Activated naive CD4-positive, alpha-beta T cell treated with anti-CD3 and anti-CD28 coated beads, Interleukin-2, amount 50 U/mL, for 24 hours (primary cell): ENCODE results near the gene NFATC3.
A peak's percentile ranks its signal among the peaks of the same experiment; 100 is the strongest.
"Not testable (repeated sequence)": the region's sequence is repeated elsewhere in the genome, so short reads cannot be mapped to it uniquely, and the experiment has no call there.

Source experiments
- H3K27ac Mint-ChIP-seq: one replicate; pipeline ENCODE4 v1.8.0; 2021; ENCODE audit warnings: mild to moderate bottlenecking, mixed read lengths
- H3K27me3 Mint-ChIP-seq: one replicate; pipeline ENCODE4 v1.8.0; 2021; ENCODE audit warnings: mixed read lengths
- H3K36me3 Mint-ChIP-seq: one replicate; pipeline ENCODE4 v1.8.0; 2021; ENCODE audit warnings: mixed read lengths
- H3K4me1 Mint-ChIP-seq: one replicate; pipeline ENCODE4 v1.8.0; 2021; ENCODE audit warnings: mixed read lengths
- H3K4me3 Mint-ChIP-seq: one replicate; pipeline ENCODE4 v1.8.0; 2021; ENCODE audit warnings: mild to moderate bottlenecking, mixed read lengths
- H3K9me3 Mint-ChIP-seq: one replicate; pipeline ENCODE4 v1.8.0; 2021; ENCODE audit warnings: mixed read lengths

Gene NFATC3

DNA sequence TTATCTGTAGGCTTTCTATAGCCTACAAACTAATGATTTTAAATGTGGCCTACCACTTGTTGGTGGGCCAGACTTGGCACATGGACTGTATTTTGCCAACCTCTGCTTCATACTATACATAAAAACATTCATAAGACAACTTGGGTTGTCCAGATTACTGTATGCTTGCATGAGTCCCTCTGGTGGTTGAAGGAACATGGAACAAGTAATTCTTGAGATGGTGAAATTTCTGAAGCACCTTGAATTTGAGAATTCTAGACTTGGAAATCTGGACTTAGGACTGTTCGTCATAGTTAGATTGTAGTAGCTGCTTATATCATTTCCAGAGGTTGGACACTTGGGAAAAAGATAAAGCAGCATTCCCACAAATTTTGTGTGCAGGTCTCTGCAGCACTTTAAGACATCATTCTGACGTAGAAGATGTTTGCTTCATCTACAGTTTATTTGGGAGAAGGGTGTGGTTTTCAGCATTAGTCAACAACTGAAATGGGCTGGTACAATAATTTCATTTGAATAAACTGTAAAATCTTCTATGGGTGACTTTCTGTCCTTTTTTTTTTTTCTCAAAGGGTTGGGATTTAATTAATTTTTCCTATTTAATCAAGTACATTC, 31.2 kb downstream of the NFATC3 start:
- Mint-ChIP-seq H3K36me3 (peaks cover 10% of the 10 kb centered on the region), H3K4me3 (peak overlapping the region; percentile 26), H3K27me3 (no peaks in the 10 kb centered on the region), H3K27ac (no peak overlapping the region), H3K9me3 (no peaks in the 10 kb centered on the region), H3K4me1 (peaks cover 97% of the 10 kb centered on the region)

DNA sequence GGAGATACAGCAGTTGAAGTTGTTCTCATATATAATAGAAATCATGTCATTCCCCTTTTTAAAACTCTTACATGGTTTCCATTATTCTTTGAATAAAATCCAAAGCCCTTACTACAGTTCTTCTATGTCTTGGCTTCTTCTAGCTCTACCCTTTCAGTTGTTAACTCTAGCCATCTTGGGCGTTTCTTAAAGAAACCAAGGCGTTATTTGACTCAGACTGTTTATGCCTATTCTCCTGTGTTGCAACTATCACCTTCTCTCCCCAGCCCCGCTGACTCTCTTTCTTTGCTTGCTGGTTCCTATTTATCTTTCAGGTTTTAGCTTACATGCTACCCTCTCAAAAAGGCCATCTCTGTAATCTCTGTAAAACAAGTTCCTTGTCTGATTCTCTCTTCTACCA, 32.7 kb downstream of the NFATC3 start:
- Mint-ChIP-seq H3K27me3 (no peaks in the 10 kb centered on the region), H3K36me3 (peaks cover 11% of the 10 kb centered on the region), H3K9me3 (no peaks in the 10 kb centered on the region), H3K4me3 (peak overlapping the region; percentile 9), H3K4me1 (peaks cover 98% of the 10 kb centered on the region), H3K27ac (peak overlapping the region; percentile 20)

DNA sequence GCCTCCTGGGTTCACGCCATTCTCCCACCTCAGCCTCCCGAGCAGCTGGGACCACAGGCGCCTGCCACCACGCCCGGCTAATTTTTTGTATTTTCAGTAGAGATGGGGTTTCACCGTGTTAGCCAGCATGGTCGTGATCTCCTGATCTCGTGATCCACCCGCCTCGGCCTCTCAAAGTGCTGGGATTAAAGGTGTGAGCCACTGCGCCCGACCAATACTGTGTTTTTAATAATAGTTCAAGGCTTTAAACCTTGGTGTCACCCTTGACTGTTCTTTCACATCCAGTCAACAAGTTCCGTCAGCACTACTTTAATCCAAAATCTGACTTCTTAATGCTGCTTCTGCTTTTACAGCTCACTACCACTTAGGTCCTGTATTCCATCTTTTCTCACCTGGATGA, 33.8 kb downstream of the NFATC3 start:
- peak overlapping the region; percentile 84 for H3K27ac Mint-ChIP-seq
- H3K9me3 Mint-ChIP-seq, H3K27me3 Mint-ChIP-seq: not testable (repeated sequence)
- peaks cover 87% of the 10 kb centered on the region for H3K4me1 Mint-ChIP-seq
- H3K4me3 Mint-ChIP-seq: peak overlapping the region; percentile 11
- peaks cover 10% of the 10 kb centered on the region for H3K36me3 Mint-ChIP-seq

DNA sequence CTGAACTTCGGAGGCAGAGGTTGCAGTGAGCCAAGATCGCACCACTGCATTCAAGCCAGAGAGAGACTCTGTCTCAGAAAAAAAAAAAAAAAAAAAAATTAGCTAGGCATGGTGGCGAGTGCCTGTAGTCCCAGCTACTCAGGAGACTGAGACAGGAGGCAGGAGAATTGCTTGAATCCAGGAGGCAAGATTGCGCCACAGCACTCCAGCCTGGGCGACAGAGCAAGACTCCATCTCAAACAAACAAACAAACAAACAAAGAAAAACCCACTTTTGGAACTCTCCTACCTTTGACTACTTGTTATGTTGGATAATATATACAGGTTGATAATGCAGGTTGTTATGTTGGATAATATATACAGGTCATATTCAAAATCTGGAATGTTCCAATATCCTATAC, 35.3 kb downstream of the NFATC3 start:
- Mint-ChIP-seq H3K4me1 (peaks cover 79% of the 10 kb centered on the region), H3K36me3 (peaks cover 13% of the 10 kb centered on the region)
- not testable (repeated sequence) for H3K9me3 Mint-ChIP-seq, H3K27me3 Mint-ChIP-seq, H3K27ac Mint-ChIP-seq, H3K4me3 Mint-ChIP-seq

- H3K9me3 Mint-ChIP-seq: no peaks in the 10 kb centered on the region
- no peak overlapping the region for H3K4me3 Mint-ChIP-seq
- H3K36me3 Mint-ChIP-seq: peaks cover 14% of the 10 kb centered on the region
- peak overlapping the region; percentile 41 for H3K27ac Mint-ChIP-seq
- no peaks in the 10 kb centered on the region for H3K27me3 Mint-ChIP-seq
- H3K4me1 Mint-ChIP-seq: peaks cover 66% of the 10 kb centered on the region
Measured at GRCh38 chr16:68126395-68126794, 41.2 kb downstream of the NFATC3 start.

DNA sequence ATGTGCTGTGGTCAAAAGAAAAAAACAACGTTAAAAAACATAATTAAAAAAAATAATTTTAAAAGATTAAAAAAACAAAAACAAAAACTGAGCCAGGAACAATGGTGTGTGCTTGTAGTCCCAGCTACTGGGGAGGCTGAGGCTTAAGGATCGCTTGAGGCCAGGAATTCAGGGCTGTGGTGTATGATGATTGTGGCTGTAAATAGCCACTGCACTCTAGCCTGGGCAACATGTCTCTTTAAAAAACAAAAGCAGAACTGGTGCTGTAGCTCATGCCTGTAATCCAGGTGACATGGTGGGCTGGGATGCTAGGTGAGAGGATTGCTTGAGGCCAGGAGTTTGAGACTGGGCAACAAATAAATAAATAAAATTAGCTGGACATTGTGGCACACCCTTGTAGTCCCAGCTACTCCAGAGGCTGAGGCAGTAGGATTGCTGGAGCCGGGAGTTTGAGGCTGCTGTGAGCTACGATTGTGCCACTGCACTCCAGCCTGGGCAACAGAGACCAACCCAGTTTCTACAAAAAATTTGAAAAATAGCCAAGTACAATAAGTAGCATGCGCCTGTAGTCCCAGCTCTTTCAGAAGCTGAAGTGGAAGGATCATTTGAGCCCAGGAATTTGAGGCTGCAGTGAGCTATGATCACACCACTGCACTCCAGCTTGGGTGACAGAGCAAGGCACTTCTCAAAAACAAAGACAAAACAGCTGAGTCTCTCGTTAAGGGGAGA, 43.6 kb downstream of the NFATC3 start:
- Mint-ChIP-seq H3K4me3 (no peak overlapping the region), H3K9me3 (no peaks in the 10 kb centered on the region), H3K36me3 (peaks cover 12% of the 10 kb centered on the region), H3K27ac (peak overlapping the region; percentile 59), H3K27me3 (no peaks in the 10 kb centered on the region), H3K4me1 (peaks cover 71% of the 10 kb centered on the region)

GRCh38 chr16:68130520-68130919, 45.4 kb downstream of the NFATC3 start:
- Mint-ChIP-seq H3K36me3 (peaks cover 13% of the 10 kb centered on the region), H3K4me3 (no peak overlapping the region), H3K27ac (peak overlapping the region; percentile 76), H3K27me3 (no peaks in the 10 kb centered on the region), H3K4me1 (peaks cover 74% of the 10 kb centered on the region), H3K9me3 (no peaks in the 10 kb centered on the region)

DNA sequence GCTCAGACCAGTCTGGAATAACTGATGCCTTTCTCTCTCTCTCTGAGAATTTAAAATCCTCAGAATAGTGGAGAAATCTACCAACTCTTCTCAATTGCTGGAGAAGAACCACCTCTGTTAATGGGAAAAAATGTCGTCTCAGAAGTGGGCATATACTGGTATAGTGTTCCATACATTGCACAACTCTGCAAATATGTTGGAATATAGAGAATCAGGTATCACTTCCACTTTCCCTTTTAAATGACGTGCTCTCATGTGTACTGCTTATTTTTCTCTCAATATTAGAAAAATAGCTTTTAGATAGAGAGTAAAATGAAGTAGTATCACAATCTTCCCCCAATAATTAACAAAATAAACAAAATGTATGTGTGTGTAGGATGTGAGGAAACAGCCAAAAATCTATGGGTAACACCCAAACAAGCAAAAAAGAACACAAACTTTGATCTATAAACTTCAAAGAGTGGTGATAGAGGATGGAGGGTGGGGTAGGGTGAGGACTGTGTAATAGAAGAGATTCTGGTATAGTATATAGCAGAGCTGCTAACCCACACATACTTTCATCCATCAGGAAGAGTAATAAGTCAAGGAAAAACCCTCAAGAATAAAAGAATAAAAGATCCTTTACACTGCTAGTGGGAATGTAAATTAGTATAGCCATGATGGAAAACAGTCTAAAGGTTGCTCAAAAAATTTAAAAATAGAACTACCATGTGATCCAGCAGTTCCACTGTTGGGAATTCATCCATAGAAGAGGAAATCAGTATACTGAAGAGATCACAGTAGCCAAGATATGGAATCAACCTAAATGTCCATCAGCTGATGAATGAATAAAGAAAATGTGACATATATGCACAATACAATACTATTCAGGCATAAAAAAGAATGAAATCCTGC, 46.9 kb downstream of the NFATC3 start:
- Mint-ChIP-seq H3K4me3 (peak overlapping the region; percentile 68), H3K4me1 (peaks cover 75% of the 10 kb centered on the region), H3K27ac (peak overlapping the region; percentile 81), H3K9me3 (no peaks in the 10 kb centered on the region), H3K27me3 (no peaks in the 10 kb centered on the region), H3K36me3 (peaks cover 13% of the 10 kb centered on the region)

DNA sequence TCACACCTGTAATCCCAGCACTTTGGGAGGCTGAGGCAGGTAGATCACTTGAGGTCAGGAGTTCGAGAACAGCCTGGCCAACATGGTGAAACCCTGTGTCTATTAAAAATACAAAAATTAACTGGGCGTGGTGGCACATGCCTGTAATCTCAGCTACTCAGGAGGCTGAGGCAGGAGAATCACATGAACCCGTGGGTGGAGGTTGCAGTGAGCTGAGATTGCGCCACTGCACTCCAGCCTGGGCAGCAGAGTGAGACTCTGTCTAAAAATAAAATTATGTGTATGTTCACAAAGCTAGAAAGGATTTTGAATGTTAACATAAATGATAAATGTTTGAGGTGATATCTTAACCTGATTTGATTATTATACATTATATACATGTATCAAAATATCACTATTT, 47.8 kb downstream of the NFATC3 start:
- peaks cover 65% of the 10 kb centered on the region for H3K4me1 Mint-ChIP-seq

GRCh38 chr16:68134644-68135043, 49.5 kb downstream of the NFATC3 start:
- Mint-ChIP-seq H3K27ac (peak overlapping the region; percentile 14), H3K9me3 (no peaks in the 10 kb centered on the region), H3K36me3 (peaks cover 16% of the 10 kb centered on the region), H3K4me3 (no peak overlapping the region), H3K4me1 (peaks cover 66% of the 10 kb centered on the region), H3K27me3 (no peaks in the 10 kb centered on the region)

More for the DNA sequence above, 47.8 kb downstream of the NFATC3 start:
- not testable (repeated sequence) for H3K4me3 Mint-ChIP-seq, H3K9me3 Mint-ChIP-seq, H3K27ac Mint-ChIP-seq, H3K27me3 Mint-ChIP-seq
- H3K36me3 Mint-ChIP-seq: peaks cover 12% of the 10 kb centered on the region

DNA sequence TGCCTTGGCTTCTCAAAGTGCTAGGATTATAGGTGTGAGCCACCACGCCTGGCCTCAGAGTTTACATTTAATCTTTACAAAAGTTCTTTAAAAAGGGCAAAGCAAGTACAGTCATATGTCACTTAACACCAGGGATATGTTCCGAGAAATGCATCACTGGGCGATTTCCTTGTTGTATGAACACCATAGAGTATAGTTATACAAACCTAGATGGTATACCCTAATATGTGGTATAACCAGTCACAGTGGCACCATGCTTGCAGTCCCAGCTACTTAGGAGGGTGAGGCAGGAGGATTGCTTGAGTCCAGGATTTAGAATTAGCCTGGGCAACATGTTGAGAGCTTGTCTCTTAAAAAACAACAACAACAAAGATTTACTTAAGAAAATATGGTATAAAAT, 51.3 kb downstream of the NFATC3 start:
- Mint-ChIP-seq H3K27ac (peak overlapping the region; percentile 17), H3K4me3 (no peak overlapping the region), H3K4me1 (peaks cover 57% of the 10 kb centered on the region), H3K9me3 (no peaks in the 10 kb centered on the region), H3K27me3 (no peaks in the 10 kb centered on the region), H3K36me3 (peaks cover 18% of the 10 kb centered on the region)

DNA sequence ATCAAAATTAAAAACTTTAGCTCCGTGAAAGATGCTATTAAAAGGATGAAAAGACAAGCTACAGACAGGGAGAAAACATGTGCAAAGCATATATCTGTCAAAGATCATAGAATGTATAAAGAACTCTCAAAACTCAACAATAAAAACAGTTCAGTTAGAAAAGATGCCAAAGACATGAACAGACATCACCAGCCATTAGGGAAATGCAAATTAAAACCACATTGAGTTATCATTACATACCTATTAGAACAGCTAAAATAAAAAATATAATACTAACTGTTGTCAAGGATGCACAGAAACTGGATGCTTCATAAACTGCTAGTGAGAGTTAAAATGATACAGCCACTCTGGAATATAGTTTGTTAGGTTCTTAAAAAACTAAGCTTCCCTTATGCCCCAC, 58.8 kb downstream of the NFATC3 start:
- H3K9me3 Mint-ChIP-seq: no peaks in the 10 kb centered on the region

DNA sequence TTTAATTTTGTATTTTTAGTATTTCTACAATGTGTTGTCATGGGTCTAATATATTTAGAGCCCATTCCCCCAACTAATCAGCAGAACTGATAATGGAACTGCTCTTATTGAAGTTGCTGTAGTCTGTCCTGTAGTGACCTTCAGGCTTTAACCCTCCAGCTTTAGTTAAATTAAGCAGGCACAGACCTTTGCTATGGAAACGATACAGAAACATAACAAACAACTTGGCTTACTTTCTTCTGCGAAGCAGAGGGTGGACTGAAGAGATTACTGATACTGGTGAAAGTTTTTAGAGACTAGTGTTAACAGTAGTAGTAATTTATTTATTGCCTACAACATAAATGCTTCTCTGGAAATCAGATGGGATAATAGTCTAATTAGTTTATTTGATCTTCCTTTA, 61.4 kb downstream of the NFATC3 start:
- peak overlapping the region; percentile 59 for H3K27ac Mint-ChIP-seq
- peaks cover 2% of the 10 kb centered on the region for H3K36me3 Mint-ChIP-seq
- H3K4me3 Mint-ChIP-seq: no peak overlapping the region
- no peaks in the 10 kb centered on the region for H3K9me3 Mint-ChIP-seq
- peaks cover 53% of the 10 kb centered on the region for H3K4me1 Mint-ChIP-seq
- H3K27me3 Mint-ChIP-seq: no peaks in the 10 kb centered on the region

More for the DNA sequence above, 58.8 kb downstream of the NFATC3 start:
- Mint-ChIP-seq H3K27ac (no peak overlapping the region), H3K4me1 (peaks cover 60% of the 10 kb centered on the region), H3K27me3 (no peaks in the 10 kb centered on the region), H3K4me3 (no peak overlapping the region), H3K36me3 (peaks cover 11% of the 10 kb centered on the region)

- no peak overlapping the region for H3K27ac Mint-ChIP-seq
- H3K27me3 Mint-ChIP-seq: no peaks in the 10 kb centered on the region
- no peak overlapping the region for H3K4me3 Mint-ChIP-seq
- peaks cover 2% of the 10 kb centered on the region for H3K36me3 Mint-ChIP-seq
- H3K4me1 Mint-ChIP-seq: peaks cover 44% of the 10 kb centered on the region
- no peaks in the 10 kb centered on the region for H3K9me3 Mint-ChIP-seq
Measured at GRCh38 chr16:68147444-68147843, 62.3 kb downstream of the NFATC3 start.

GRCh38 chr16:68149596-68149995, 64.4 kb downstream of the NFATC3 start:
- no peak overlapping the region for H3K27ac Mint-ChIP-seq
- H3K4me1 Mint-ChIP-seq: peaks cover 46% of the 10 kb centered on the region

DNA sequence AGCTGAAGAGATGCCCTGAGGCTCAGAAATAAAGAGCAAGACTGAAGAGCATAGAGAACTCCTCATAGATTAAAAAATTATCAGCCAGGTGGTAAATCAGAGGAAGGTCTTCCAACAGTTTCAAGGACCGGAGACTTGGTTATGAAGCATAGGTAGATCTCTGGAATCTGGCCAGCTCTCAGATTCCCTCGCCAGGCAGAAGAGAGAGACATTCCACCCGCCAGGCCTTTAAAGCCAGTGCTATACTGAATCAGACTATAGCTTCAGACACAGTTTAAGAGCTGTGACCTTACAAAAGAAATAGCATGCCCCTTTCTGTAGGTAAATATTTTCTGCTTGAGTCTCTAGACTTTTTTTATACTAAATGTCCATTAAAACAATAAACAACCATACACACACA, 70.3 kb downstream of the NFATC3 start:
- H3K27ac Mint-ChIP-seq: peak overlapping the region; percentile 83

More at GRCh38 chr16:68149596-68149995, 64.4 kb downstream of the NFATC3 start:
- Mint-ChIP-seq H3K4me3 (no peak overlapping the region), H3K36me3 (peaks cover 2% of the 10 kb centered on the region), H3K27me3 (no peaks in the 10 kb centered on the region), H3K9me3 (no peaks in the 10 kb centered on the region)

More for the DNA sequence above, 70.3 kb downstream of the NFATC3 start:
- H3K4me3 Mint-ChIP-seq: no peak overlapping the region
- H3K9me3 Mint-ChIP-seq: no peaks in the 10 kb centered on the region
- peaks cover 4% of the 10 kb centered on the region for H3K36me3 Mint-ChIP-seq
- H3K4me1 Mint-ChIP-seq: peaks cover 24% of the 10 kb centered on the region
- H3K27me3 Mint-ChIP-seq: no peaks in the 10 kb centered on the region
